ENCODE measurements around the gene UGCG.
"Not testable (repeated sequence)": the region's sequence is repeated elsewhere in the genome, so short reads cannot be mapped to it uniquely, and the experiment has no call there.

UGCG gene

DNA sequence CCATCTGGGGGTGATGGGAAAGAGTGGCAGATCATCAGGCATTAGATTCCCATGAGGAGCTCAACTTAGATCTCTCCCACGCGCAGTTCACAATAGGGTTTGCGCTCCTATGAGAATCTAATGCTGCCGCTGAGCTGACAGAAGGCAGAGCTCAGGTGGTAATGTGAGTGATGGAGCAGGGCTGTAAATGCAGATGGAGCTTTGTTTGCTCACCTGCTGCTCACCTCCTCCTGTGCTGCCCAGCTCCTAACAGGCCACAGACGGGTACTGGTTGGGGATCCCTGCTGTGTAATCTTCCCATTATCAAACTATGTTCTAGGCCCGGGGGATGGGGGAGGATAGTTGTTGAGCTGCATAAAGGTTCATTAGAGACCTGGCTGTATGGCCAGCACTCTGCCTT lies 58.4 kb downstream of the UGCG start:
- no peak for DNase-seq (ENCODE audit: low spot score)

DNA sequence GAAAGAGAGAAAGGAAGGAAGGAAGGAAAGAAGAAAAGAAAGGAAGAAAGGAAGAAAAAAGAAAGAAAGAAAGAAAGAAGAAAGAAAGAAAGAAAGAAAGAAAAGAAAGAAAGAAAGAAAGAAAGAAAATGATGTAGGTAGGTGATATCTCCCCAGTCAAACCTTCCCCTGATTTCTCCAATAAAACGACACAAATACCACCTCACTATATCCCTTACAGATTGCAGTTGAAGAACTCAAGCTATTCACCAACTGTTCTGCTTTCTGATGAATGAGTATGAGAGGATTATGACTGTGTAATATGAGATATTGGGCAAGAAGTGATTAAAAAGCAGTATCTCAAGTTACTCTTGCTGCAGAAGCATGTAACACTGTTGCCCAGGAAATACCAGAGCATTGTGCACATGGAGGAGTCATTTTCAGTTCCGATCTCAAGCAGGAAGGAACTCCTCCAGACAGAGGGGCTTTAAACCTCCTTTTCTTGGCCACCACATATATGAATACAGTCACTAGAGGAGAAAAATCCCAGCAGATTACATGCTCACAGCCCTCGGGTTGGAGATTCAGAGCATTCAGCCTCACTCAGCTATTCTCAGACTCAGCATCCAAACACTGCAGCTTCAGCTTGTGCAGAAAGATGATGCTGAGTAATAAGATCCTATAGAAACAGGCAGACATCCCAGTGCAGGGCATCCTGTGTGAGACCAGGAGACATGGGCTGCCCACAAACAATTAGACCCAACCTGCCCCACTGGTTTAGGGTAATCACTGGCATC lies 61.4 kb downstream of the UGCG start:
- DNase-seq (ENCODE audit: low spot score), result peak; percentile 63

DNA sequence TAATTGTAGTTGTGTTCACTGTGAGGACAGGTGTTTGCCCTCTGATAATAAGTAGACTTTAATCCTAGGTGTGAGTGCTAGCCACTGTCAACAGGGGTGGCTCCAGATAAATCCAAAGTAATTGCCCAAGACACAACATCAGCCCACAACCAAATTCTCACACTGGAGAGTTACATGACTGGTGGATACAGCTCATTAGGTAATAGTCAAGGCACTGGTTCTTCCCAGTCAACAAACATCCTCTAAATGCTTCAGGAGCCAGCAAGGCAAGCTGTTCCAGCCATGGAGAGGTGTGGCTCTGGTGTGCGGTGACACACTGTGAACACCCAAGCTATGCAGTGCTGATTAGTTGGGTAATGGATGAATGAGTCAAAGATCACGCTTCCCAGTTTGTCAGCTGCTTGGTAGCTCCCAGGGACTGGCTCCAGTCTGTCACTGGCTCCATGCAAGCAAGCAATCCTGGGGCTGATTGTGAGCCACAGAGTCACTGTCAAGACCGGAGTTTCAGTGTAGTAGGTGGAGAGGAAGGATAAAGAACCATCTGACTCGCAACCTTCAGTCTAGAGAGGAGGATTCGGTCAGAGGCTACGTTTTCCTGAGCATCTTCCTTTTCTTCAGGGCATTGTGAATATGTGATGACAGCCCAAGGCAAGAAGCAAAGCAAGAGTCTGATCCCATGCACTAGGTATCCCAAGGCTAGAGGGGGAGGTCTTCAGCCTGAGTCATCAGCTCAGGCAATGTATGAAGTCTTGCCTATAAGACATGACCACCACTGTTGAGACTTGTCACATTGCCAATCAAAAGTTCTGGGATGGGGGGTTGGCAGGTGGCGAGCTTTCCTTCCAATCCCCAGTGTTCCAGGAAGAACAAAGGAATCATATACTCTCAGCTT lies 63.1 kb downstream of the UGCG start:
- DNase-seq (ENCODE audit: low spot score), result peak; percentile 49

DNA sequence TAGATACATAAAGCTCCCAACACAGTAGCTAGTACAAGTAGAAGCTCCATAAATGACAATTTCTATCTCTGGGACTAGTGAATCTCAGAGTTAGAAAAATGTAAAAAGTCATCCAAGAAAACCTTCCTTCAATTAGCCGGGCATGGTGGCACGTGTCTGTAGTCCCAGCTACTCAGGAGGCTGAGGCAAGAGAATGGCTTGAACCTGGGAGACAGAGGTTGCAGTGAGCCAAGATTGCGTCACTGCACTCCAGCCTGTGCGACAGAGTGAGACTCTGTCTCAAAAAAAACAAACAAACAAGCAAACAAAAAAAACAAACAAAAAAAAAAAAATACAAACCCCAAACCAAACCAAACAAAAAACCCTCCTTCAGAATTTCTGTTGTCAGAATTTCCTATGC lies 63.9 kb downstream of the UGCG start:
- DNase-seq (ENCODE audit: low spot score), result not testable (repeated sequence)

DNA sequence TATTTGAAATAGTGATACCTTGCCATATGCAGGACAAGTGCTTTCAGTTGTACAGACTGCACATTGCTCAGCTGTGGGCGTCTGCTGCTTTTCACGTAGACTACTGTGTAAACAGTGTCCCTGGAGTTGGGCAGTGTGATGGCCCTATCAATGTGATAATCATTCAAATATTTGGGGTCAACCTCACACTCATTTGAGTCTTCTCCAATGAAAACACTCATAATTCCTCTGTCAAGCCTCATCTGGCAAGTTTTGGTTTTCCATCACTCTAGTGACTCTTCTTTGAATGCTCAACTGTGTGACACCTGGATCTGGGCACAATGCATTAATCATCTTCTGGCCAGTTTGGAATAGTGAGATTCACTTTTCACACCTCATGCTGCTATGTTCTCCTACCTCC lies 64.4 kb downstream of the UGCG start:
- DNase-seq (ENCODE audit: low spot score), result no peak

DNA sequence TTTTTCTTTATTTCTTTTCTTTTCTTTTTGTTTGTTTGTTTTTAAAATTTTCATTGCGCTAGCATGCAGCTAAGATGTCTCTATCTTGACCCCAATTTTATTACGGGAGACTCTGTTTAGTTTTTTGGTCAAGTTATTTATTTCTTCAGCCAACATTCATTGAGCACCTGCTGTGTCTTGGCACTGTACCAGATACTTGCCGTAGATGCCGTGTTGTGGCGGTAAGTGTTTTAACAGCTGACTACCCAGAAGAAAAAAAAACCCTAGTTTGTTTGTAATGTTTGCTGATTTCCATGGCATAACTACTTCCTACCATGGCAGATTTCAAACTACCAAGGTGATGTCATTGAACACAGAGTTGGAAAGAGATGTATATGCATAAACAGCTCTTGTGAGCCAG lies 65.0 kb downstream of the UGCG start:
- no peak for DNase-seq (ENCODE audit: low spot score)

DNA sequence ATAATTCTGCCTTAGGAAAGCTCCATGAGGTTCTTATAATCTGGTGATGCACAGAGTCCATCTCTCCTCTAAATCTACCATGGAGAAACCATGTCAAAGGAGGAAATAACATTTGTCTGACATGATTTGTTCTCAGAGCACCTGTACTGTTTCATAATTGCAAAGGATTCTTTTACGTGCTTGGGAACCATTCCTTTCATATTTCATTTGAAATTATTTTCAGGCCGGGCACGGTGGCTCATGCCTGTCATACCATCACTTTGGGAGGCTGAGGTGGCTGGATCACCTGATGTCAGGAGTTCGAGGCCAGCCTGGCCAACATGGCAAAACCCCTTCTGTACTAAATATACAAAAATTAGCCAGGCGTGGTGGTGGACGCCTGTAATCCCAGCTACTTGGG lies 65.4 kb downstream of the UGCG start:
- DNase-seq (ENCODE audit: low spot score), result no peak

DNA sequence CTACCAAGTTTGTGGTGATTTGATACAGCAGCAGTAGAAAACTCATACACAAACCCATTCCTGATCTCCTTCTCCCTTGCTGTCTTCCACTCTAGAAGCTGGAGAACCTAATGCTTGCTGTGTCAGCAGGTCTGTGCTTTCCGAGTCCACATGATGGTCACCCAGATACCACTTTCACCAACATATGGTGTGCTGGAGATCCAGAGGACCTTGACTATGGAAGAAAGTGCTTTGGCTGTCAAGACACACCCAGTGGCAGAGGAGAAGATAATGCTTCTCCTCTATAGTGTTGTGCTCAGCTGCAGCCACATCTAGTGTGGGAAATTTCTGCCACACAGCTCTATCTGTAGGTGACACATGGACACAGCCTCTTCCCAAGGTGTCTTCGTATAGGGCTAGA lies 67.4 kb downstream of the UGCG start:
- no peak for DNase-seq (ENCODE audit: low spot score)

DNA sequence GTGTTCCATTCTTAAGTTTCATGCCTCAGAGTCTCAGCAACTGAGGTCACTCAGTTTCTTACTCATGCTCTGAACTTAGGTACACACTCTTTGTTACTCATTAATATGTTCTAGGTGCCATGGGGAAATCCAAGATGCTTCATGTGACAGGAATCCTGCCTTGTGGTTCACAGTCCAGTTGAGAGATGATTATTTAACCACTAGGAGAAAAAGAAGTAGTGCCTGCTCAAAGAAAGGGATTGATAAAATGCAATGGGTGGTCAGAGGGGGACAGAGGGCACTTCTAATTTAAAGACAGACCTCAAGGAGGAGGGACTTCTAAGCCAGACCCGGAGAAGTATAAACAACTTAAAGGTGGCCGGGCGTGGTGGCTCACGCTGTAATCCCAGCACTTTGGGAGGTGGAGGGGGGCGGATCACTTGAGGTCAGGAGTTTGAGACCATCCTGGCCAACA lies 69.0 kb downstream of the UGCG start:
- DNase-seq (ENCODE audit: low spot score), result peak; percentile 80

DNA sequence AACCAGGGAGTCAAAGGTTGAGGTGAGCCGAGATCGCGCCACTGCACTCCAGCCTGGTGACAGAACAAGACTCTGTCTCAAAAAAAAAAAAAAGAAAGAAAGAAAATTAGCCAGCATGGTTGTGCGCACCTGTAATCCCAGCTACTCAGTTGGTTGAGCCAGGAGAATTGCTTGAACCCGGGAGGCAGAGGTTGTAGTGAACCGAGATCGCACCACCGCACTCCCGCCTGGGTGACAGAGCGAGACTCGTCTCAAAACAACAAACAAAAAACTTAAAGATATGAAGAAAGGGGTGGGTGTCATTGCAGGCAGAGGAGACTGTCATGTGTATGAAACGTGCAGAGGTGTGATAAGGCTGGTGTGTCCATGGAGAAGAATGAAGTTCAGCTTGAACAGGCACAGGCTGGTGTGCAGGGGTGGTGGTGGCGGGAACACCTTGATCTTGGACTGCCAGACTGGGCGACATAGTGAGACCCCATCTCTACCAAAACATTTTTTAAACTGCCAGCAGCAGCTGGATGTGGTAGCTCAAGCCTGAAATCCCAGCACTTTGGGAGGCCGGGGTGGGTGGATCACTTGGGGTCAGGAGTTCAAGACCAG lies 69.6 kb downstream of the UGCG start:
- DNase-seq (ENCODE audit: low spot score), result no peak

DNA sequence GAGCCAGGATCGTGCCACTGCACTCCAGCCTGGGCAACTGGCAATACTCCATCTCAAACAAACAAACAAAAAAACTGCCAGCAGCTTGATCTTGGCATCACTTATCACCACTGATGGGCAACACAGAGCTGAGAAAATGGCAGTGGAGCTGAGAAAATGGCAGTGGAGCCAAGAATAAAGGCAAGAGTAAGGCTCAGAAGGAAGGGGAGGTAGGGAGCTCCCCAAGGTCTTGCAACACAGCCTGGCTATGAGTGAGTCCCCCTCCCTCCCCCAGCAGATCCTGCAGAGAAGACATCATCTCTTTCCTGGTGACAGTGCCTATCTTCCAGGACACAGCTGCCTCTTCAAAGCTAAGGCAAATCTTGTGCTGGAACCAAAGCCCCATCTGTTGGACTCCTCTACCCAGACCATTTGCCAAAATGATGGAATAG lies 70.3 kb downstream of the UGCG start:
- no peak for DNase-seq (ENCODE audit: low spot score)

DNA sequence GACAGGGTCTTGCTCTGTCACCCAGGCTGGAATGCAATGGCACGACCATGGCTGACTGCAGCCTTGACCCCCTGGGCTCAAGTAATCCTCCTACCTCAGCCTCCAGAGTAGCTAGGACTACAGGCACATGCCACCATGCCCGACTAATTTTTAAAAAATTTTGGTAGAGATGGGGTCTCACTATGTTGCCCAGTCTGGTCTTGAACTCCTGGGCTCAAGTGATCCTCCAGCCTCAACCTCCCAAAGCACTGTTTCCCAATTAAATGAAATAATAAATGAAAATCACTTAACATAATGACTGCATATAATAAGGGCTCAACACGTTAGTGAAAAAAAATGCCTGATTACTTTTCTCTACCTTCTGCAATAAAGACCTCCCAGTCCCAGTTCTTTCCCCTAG lies 71.0 kb downstream of the UGCG start:
- no peak for DNase-seq (ENCODE audit: low spot score)

DNA sequence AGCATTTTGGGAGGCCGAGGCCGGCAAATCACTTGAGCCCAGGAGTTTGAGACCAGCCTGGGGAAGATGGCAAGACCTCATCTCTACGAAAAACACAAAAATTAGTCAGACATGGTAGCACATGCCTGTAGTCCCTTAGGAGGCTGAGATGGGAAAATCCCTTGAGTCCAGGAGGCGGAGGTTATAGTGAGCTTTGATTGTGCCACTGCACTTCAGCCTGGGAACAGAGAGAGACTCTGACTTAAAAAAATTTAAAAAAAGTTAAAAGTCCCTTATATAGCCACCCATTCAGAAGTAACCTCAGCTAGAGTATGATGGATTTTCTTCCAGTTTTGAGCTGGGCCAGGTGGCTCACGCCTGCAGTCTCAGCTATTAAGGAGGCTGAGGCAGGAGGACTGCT lies 72.4 kb downstream of the UGCG start:
- no peak for DNase-seq (ENCODE audit: low spot score)

DNA sequence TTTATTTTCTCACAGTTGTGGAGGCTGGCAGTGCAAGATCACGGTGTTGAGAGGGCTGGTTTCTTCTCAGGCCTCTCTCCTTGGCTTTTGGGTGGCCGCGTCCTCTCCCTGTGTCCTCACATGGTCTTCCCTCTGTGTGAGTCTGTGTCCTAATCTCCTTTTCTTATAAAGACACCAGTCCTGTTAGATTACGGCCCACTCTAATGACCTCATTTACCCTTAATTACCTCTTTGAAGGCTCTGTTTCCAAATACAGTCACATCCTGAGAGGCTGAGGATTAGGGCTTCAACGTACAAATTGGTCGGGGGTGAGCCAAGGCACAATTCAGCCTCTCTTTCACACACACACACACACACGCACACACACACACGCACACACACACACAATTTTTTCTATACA lies 73.0 kb downstream of the UGCG start:
- no peak for DNase-seq (ENCODE audit: low spot score)

DNA sequence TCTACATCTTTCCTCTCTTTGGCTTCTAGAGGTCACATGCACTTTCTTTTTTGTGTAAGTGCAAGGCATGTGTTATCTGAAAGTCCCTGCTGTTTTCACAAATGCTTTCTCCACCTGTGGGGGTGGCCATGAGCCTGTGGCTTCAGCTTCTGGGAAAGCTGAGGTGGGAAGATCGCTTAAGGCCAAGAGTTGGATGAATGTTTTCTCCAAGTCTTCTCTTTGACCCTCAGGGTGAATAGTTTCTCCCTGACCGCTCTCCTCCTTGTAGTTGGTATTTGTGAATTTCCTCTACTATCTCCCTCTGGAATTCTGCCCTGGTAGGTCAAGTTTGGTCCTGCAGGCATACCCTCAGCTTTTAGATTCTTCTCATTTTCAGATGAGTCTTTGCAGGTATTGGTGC lies 74.2 kb downstream of the UGCG start:
- DNase-seq (ENCODE audit: low spot score), result no peak

DNA sequence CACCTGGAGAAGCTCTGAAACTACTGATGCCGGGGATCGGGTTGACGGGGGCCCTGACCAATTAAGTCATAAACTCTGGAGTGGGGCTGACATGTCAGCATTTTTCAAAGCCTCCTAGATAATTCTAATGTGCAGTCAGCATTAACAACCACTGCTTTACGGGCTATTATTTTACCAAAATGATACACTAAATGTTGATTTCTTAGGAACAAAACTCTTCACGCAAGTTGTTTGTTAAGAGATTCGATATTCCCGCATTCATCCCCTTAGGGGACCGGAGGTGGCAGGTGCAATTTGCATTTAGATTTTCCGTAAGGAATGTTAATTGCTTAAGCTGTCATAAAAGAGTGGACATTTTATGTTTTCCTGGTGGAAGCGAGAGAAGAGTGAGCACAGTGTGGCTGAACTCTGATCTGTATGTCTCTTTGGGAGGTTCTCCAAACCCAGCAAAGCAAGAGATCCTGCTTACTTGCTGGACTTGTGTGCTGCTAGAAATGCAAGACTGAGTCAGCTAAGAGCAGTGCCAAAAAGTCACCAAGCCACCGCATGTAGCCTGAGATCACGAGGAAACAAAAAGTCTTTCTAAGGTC lies 77.6 kb downstream of the UGCG start:
- DNase-seq (ENCODE audit: low spot score), result peak; percentile 37

DNA sequence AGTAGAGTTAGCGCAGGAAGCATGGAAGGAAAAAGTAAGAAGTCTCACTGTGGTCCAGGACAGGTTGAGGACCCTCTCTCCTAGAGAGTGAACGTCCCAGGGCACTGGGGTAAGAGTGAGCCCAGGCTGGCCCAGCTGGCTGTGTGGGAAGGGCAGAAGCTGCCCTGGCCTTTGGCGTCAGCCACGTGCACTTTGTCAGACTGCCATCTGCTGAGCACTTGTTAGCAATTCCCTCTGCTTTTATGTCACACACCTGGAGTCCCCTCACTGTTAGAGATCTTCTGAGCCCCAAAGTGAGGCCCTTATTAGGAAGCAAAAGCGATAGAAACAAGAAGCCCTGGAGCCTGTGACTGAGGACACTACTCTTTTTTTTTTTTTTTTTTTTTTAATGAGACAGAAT lies 79.1 kb downstream of the UGCG start:
- no peak for DNase-seq (ENCODE audit: low spot score)

DNA sequence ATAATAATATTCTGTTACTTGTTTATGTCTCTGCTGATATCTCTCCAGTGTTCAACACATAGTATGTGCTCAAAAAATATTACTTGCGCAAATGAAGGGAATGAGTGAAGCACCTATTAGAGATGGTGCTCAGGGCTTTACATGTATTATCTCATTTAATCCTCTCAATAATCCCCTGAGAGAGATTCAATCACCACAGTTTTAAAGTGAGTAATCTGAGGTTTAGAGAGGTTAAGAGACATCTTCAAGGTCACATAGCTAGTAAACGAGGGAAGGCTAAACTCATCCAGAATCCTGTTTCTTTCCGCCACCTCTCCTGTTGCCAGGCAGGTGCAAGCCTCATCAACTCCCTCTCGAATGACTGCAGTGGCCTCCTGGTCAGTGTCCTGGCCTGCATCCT lies 82.0 kb downstream of the UGCG start:
- DNase-seq (ENCODE audit: low spot score), result no peak

DNA sequence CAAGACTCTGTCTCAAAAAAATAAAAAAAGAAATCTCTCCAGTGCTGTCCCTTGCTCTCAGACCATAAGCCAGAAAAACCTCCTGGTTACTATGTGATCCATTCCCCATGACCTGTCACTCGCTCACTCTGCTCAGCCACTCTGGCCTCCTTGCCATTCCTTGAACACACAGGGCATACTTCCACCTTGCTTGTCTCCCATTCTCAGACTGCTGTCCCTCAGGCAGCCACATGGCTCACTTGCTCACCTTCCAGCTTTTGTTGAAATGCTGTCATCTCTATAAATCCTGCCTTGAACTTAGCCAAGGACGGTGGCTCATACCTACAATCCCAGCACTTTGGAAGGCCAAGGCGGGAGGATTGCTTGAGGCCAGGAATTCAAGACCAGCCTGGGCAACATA lies 82.9 kb downstream of the UGCG start:
- DNase-seq (ENCODE audit: low spot score), result no peak

DNA sequence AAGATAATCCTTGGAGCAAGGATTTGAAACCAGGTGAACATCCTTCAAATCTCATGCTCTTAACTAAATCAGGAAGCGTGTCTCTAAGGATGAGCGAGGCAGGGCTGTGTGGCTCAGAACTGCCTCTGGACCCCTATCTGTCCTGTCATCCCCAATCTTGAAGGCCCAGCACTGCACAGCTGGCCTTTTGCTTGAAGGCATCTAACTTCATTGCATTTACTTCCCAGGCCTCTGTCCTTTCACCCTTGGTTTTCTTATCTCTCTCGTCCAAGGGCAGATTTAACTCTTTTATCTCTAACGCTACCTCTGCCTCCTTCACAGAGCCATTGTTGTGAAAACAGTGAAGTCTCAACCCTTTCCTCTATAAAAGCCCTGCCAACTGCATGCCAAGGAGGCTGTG lies 83.8 kb downstream of the UGCG start:
- DNase-seq (ENCODE audit: low spot score), result no peak

DNA sequence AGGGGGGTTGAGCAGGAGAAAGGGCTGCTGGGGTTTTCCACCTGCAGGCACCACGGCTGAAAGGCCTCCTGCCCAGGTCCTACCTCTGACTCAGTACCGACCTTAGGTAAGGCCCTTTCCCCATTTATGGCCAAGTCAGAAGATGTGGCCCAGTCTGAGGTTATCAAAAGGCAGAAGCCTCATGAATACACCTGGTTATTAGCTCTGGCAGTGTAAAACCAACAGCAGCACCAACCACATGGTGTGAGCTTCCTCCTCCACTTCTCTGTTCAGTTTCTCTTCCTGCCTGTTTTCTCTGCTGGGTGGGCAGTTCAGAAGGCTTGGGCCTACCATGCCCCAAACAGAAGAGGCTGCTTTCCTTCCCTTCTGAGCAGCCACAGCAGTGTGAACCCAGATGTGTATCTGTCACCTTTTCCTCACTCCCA lies 86.9 kb downstream of the UGCG start:
- no peak for DNase-seq (ENCODE audit: low spot score)

DNA sequence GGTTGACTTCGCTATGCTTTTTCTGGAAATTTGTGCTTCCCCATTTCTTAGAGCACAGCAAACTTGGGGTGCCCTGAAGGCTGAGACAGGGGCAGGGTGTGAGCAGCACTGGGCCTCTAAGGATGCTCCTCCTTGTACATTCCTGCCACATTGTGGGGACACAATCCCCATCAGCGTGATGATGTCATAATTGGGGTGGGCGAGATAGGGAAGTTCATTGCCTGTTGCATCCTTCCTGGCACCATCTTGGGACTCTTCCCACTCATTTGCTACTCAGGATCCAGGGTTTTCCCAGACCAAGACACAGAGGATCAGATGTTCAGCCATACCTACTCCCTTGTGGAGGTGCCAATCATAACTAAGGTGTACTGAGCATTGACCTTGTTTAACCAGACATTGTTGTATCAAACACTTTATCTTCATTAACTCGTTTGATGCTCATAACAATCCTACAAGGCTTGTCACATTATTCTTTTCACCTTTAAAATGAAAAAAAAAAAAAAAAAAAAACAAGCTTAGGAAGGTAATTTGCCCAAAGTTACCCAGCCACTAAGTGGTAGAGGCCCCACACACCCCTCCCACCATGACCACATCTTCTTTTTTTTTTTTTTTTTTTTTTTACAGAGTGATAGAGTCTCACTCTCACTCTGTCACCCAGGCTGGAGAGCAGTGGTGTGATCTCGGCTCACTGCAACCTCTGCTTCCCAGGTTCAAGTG lies 87.6 kb downstream of the UGCG start:
- no peak for DNase-seq (ENCODE audit: low spot score)

All from hepatic stellate cell (primary cell).